ENCODE results near the gene PITRM1.
A peak's percentile ranks its signal among the peaks of the same experiment; 100 is the strongest.
"Not testable (repeated sequence)": the region's sequence is repeated elsewhere in the genome, so short reads cannot be mapped to it uniquely, and the experiment has no call there.

Gene PITRM1, protein sequence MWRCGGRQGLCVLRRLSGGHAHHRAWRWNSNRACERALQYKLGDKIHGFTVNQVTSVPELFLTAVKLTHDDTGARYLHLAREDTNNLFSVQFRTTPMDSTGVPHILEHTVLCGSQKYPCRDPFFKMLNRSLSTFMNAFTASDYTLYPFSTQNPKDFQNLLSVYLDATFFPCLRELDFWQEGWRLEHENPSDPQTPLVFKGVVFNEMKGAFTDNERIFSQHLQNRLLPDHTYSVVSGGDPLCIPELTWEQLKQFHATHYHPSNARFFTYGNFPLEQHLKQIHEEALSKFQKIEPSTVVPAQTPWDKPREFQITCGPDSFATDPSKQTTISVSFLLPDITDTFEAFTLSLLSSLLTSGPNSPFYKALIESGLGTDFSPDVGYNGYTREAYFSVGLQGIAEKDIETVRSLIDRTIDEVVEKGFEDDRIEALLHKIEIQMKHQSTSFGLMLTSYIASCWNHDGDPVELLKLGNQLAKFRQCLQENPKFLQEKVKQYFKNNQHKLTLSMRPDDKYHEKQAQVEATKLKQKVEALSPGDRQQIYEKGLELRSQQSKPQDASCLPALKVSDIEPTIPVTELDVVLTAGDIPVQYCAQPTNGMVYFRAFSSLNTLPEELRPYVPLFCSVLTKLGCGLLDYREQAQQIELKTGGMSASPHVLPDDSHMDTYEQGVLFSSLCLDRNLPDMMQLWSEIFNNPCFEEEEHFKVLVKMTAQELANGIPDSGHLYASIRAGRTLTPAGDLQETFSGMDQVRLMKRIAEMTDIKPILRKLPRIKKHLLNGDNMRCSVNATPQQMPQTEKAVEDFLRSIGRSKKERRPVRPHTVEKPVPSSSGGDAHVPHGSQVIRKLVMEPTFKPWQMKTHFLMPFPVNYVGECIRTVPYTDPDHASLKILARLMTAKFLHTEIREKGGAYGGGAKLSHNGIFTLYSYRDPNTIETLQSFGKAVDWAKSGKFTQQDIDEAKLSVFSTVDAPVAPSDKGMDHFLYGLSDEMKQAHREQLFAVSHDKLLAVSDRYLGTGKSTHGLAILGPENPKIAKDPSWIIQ

GRCh38 chr10:3172446-3173170 lies at the start of gene PITRM1:
TSS of gene PITRM1 (minus strand) at chr10:3172782. CDS start at chr10:3172772, 10 bp downstream.
- peak; percentile 99 for DNase-seq

- DNase-seq = no peak
These were observed 49.5 kb upstream of the PITRM1 start for GRCh38 chr10:3222068-3222467.

GRCh38 chr10:3221601-3222000 lies 49.0 kb upstream of the PITRM1 start:
- DNase-seq = not testable (repeated sequence)

DNA sequence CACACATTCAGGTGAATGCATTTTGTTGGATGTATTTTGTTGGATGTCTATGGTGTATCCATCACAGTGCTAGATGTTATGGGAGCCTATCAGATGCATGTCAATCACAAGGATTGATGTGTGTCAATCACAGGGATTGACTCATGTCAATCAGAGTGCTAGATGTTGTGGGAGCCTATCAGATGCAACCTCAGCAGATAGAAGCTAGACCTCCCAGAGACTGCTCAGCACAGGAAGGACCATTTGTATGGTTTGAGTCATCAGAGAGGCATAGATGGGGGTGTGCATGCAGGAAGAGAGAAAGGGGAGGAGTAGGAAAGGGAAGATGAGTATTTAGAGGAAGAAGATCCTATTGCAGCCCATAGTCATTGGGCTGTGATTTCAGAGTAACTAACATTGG lies 48.3 kb upstream of the PITRM1 start:
- no peak for DNase-seq

GRCh38 chr10:3219021-3219628 lies 46.5 kb upstream of the PITRM1 start:
- DNase-seq = not testable (repeated sequence)

DNA sequence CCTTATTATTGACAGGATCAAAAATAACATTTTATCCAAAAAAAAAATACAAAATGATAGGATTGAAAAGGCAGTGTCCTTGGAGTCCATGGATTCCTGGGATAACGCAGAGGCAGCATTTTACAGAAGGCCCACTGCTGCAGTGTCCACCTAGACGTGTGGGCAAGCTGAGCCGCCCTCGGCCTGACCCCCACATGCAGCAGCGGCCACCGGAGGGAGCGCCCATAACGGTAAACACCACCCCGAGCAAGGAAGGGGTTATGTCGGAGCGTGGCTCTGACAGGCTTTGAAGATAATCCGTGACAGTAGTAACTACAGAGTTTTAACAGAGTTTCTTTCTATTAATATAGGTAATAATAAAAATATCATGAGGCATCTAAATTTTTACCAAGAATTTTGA lies 45.3 kb upstream of the PITRM1 start:
- no peak for DNase-seq

- no peak for DNase-seq
These were observed 44.7 kb upstream of the PITRM1 start for GRCh38 chr10:3217301-3217700.

GRCh38 chr10:3215153-3215775 lies 42.7 kb upstream of the PITRM1 start:
- no peak for DNase-seq

DNA sequence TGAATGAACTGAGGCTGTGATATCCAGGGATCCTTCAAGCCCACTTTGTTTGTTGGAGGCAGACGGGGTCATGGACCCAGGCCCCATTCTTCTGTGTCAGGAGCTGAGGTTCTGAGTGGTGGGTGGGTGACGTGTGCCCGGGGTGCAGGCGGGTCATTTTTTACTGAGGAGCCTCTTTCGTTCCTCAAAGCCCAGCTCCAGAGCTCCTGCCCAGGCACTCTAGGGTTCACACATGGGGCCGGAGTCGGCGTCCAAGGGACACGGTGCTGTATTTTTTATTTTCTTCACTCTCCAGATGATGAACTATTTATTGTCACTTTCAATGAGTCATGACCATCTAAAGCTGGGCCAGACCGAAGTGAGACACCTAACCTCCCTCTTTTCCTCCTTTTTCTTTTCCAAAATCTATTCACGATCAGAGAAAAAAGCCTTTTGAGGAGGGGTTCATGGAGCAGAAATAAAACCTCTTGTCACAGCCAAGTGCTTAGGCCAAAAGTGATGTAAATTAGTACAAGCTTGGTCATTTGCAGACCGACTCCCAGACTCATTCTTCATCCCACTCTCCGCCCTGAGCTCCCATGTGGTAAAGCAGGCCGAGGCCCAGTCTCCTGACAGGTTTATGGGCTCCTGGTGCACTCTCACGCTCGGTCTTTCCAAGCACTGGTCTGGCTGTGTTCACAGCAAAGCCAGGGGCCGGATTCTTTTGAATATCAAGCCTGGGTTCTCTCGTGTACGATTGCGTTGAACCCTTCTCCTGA lies 41.4 kb upstream of the PITRM1 start:
- DNase-seq = no peak

DNA sequence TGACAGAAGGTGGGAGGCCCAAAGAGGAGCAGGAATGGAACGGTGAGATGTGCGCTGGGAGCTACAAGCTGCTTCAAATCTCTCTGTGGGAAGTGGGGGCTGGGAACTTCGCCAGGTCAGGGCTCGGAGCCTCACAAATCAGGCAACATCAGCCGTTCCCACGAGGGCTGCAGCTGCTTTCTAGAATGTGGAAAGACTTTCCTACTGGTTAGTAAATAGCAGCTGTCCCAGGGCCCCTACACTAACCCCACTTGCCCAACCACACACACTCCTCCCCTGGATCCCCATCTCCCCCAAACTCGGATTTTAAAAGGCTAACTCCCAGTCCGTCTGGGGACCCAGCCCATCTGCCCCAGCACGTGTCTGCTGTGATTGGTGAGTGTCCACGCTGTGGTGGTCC lies 40.6 kb upstream of the PITRM1 start:
- no peak for DNase-seq

DNA sequence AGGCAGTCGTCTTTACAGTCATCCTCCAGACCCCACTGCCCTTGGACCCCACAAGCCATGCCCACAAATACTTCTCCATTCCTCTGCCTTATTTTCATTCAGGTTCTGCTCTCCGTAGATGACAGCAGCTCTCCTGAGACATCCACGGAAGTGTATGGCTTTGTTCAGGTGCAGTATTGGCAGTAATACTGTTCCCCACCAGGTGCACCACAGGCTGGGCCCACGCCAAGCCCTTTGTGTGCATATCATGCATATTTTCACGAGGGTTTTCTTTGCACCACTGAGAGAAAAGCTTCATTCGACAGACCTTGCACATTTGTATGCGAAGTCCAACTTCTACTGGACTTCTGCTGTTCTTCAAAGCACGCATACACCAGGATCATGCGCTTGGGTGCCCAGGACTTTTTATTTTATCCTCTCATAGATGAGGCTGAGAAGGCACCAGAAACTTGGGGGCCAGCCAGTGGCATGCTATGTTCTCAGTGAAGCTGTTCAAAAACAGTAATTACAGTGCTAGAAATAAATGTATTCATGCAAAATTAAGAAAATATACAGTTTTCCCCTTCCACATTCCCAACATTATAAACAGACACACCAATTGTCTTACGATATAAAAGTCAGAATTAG lies 37.8 kb upstream of the PITRM1 start:
- DNase-seq = no peak

GRCh38 chr10:3208481-3209406 lies 36.2 kb upstream of the PITRM1 start:
- DNase-seq = no peak

DNA sequence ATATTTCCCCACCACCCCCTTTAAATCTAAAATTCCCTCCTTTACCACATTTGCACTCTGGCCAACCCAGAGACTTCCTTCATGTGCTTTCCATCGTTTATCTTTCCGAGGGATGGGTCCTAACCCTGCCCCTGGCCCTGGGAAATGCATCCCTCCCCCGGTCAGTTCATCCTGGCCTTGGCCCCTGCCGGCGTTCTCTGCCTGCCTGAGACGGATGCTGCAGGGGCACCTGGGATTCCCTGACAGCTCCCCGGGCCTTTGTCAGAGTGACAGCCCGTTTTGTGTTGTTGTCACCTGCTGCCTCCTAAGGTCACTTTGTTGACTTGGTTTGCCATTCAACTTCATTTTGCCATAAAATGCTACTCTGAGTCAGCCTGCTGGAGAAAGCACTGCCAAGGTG lies 34.8 kb upstream of the PITRM1 start:
- DNase-seq = no peak

DNA sequence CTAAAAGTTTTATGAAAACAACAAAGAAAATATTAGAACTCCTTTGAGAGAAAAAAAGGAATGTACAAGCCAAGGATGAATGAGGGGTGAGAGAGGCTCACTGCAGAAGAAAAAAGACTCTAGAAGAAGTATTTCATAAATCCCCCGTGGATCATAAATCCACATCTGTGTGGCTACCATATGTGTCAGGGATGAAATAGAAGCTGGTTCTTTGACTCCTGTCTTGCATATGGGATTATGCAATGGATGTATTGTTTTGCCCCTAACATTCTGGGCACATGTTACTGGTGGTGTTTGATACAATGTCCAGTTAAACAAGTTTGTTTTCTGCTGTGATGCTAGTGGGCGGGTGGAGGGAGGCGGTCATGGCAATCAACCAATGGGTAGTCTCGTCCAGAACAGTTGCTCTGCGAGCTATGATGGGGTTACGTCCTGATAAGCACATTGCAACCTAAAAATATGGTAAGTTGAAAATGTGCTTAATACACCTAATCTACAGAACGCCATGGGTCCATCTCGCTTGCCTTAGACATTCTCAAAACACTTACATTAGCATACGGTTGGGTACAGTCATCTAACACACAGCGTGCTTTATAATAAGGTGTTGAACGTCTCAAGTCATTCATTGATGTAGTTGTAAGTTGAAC lies 34.1 kb upstream of the PITRM1 start:
- DNase-seq = peak; percentile 10

- DNase-seq = no peak
These were observed 31.4 kb upstream of the PITRM1 start for GRCh38 chr10:3203972-3204371.

GRCh38 chr10:3203016-3203811 lies 30.6 kb upstream of the PITRM1 start:
- no peak for DNase-seq

GRCh38 chr10:3201796-3202195 lies 29.2 kb upstream of the PITRM1 start:
- no peak for DNase-seq

DNA sequence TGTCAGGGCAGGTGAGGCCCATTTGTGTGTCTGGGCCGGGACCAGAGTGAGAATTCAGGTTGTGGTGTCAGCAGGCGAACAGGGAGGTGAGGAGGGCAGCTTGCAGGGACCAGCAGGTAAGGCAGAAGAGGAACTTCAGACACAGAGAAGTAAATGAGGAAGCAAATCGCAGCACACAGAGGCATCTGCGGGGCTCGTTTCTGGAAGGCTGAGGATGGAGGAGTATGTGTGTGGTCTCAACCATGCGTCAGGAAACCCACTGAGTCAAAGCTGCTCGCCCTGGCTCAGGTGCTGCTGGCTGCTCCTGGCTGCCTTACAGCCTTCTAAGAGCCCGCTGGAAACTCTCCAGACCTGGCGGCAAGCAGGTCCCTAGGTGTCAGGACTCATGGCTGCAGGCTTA lies 26.9 kb upstream of the PITRM1 start:
- DNase-seq = peak; percentile 31

Measured in hematopoietic multipotent progenitor cell treated with erythropoietin and hydrocortisone succinate and interleukin-3 and kit ligand, for 4 days (in vitro differentiated cells).